Panc1 (cell line): ENCODE data around the gene ASPHD1. TPM values are rescaled to one million over a fixed set of nuclear protein-coding genes. Genes with fewer than 3 reads are reported as not detected.

Experiments
- ATAC-seq: fragments of 200-7000 bp; cut with Tn5 transposase; 2 replicates; pipeline ENCODE4 v1.9.1; 2020; ENCODE audit warnings: mild to moderate bottlenecking, moderate library complexity
- BruUV-seq: library from RNA; stranded (reverse); fragments of 400-500 nt; replicated peaks from 2 replicates; lab custom pipeline; 2021; lab: Mats Ljungman, UMichigan
- CTCF ChIA-PET: fragments of 300-600 bp; sonication (Branson Sonifier 250); formaldehyde crosslinking; loops from one replicate; lab custom pipeline; 2022; ENCODE audit warnings: antibody characterized with exemption; lab: Charles Lee
- POLR2A ChIA-PET: fragments of 300-600 bp; sonication (Branson Sonifier 250); formaldehyde crosslinking; loops from one replicate; lab custom pipeline; 2022; ENCODE audit warnings: antibody characterized with exemption; lab: Charles Lee
- DNase-seq: peaks from one replicate; pipeline ENCODE4 v3.0.0-alpha.2; 2010; ENCODE audit warnings: low read depth, low spot score
- H3K27ac ChIP-seq: 2 replicates; pipeline ENCODE4 v1.5.1; 2011; ENCODE audit warnings: mild to moderate bottlenecking, low read length, inconsistent platforms
- H3K27me3 ChIP-seq: fragments of 200-500 bp; sonication (Bioruptor generic); 2 replicates; pipeline ENCODE4 v1.6.0; 2014; ENCODE audit warnings: low read length, inconsistent platforms; ENCODE audit not compliant: control insufficient read depth, insufficient read depth
- H3K36me3 ChIP-seq: fragments of 200-500 bp; sonication (Bioruptor generic); 2 replicates; pipeline ENCODE4 v1.5.1; 2014; ENCODE audit warnings: inconsistent platforms, mild to moderate bottlenecking, low read length, moderate library complexity; ENCODE audit not compliant: control insufficient read depth, insufficient read depth
- H3K4me1 ChIP-seq: 2 replicates; pipeline ENCODE4 v1.5.1; 2011; ENCODE audit warnings: inconsistent platforms, mild to moderate bottlenecking, low read length, moderate library complexity; ENCODE audit not compliant: control insufficient read depth, insufficient read depth
- H3K4me3 ChIP-seq, 2 experiments: 2 replicates each; pipeline ENCODE4 v1.5.1; 2011 to 2012; ENCODE audit warnings: low read depth in 2 of 2, low read length in 2 of 2, mild to moderate bottlenecking in 2 of 2, inconsistent platforms in 1 of 2, moderate library complexity in 1 of 2
- H3K9me3 ChIP-seq: fragments of 200-500 bp; sonication (Bioruptor generic); 2 replicates; pipeline ENCODE4 v1.5.1; 2014; ENCODE audit warnings: low read depth, mild to moderate bottlenecking, inconsistent platforms, low read length, moderate library complexity; ENCODE audit not compliant: control insufficient read depth, insufficient read depth
- POLR2AphosphoS5 ChIP-seq: IDR thresholded peaks from 2 replicates; pipeline ENCODE4 v1.6.1; 2012; ENCODE audit warnings: mild to moderate bottlenecking, low read depth, low read length, moderate library complexity
- TCF7L2 ChIP-seq: IDR thresholded peaks from 2 replicates; pipeline ENCODE4 v1.6.1; 2011; ENCODE audit warnings: mild to moderate bottlenecking, low read depth, low read length, inconsistent platforms
- in situ Hi-C: cut with HindIII; loops from 2 replicates; pipeline ENCODE4 v1.10.0; 2016; ENCODE audit warnings: low sequenced_read_pairs, low pct_unique_long_range_greater_than_20kb
- intact Hi-C: fragments of 100-400 bp; cut with micrococcal nuclease; formaldehyde crosslinking; loops from one replicate; pipeline ENCODE4 v1.10.0; 2022; ENCODE audit not compliant: unreplicated experiment
- total RNA-seq: library from RNA; stranded (reverse); gene quantifications from one replicate; pipeline ENCODE4 v1.2.1, GENCODE V29; 2021; ENCODE audit not compliant: unreplicated experiment
- TF ChIP-seq, protein P1 (sequence below), 2 experiments: IDR thresholded peaks; 2 replicates each; pipeline ENCODE4 v1.6.1; 2011 to 2012; ENCODE audit warnings: low read depth in 2 of 2, control low read depth in 1 of 2, low read length in 1 of 2, mild to moderate bottlenecking in 1 of 2, moderate library complexity in 1 of 2; ENCODE audit not compliant: insufficient read depth in 1 of 2
- TF ChIP-seq, protein P2 (sequence below): fragments of 450-650 bp; IDR thresholded peaks from 2 replicates; pipeline ENCODE4 v1.5.1; 2017; ENCODE audit warnings: mild to moderate bottlenecking

ASPHD1 gene
- total RNA-seq, 1 experiment from 2014 or later: 87.0 TPM

DNA sequence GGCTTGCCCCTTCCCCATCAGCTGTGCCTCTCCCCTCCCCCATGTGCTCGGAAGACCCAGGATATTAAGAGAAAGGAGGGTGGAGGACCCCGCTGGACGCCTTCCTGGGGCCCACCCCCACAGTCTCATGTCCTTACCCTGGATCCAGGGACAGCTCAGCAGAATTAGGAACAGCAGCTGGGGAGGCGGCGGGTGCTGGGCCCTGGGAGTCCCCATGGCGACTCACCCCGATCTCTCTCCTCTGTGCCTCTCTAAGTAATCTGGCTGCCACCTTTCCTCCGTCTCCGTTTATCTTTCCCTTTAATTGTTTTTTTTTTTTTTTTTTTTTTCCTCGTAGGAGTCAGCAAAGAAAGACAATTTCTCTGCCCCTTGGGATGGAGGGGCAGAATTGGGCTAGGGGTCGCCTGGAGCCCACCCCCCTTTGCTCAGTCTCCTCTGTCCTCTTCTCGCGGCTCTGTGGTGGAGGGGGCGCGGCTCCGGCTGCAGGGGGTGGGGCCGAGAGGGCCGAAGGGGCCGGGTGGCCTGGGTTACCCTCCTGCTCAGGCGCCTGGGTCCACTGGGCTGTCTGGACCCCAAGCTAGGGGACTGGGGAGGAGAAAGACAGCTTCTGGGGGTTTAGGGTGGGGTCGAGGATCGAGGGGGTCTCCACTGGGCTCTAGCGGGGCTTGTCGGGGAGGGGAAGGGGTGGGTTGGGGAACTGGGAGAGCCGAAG, 1.3 kb upstream of the ASPHD1 start:
- ATAC-seq (peak; percentile 65), DNase-seq (no peak)
- peak overlapping the region; percentile 48 to 71 for H3K4me3 ChIP-seq
- POLR2A ChIA-PET: interaction anchor here (0.6 to 1.0 kb wide), 7 partner anchors 27 to 333 kb away, joined by 3 to 10 read pairs (median 5); no protein-coding TSS in a partner anchor
- CTCF ChIA-PET: interaction anchor here (0.6 to 1.7 kb wide), 4 partner anchors 10 to 97 kb away, joined by 4 to 11 read pairs (median 10); partner anchors contain the start of gene MVP
- peaks cover 5% of the 10 kb centered on the region; the same call in 1 of the 2 replicates for H3K4me1 ChIP-seq
- in situ Hi-C loops: no loop called here
- no peaks in the 10 kb centered on the region for H3K9me3 ChIP-seq
- no peaks in the 10 kb centered on the region for H3K36me3 ChIP-seq
- H3K27me3 ChIP-seq: no peaks in the 10 kb centered on the region
- H3K27ac ChIP-seq: peak overlapping the region; percentile 71
- intact Hi-C loops: no loop called here
- BruUV-seq: TSS peak; percentile 78
- no peak for TF ChIP-seq TCF7L2
- TF ChIP-seq POLR2AphosphoS5: 0 out of 2 replicates have a peak, but pooled peaks have one; percentile 30

DNA sequence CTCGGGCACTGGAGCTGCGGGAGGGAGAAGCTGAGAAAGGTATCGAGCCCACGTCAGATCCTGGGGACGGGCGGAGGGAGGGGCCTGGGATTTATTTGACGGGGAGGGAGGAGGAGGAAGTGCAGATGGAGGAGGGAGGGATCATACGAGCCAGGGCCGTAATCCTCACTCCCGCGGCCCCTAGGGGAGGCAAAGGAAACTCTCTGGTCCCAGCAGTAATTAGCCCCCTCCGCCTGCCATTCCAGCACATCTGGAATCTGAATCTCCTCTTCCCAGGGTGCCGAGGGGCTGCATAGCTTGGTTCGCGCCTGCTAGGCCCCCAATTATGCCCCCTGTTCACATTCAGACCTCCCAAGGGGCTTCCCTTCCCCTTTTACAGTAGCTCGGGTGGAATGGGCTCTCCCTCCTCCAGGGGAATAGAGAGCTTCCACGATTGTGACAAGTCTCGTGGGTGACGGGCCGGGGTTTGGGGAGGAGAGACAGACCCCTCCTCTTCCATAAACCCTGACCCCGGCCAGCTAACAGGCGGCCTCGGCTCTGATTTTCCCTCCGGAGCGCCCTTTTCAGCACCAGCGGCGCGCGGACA, 679 bp upstream of the ASPHD1 start, which contains the start of gene SEZ6L2:
Gene SEZ6L2 (minus strand): TSS at position 35 of the 586 bp plus-strand sequence. CDS start 531 bp downstream, outside the sequence.
- ChIA-PET CTCF (interaction anchor here (0.6 to 1.7 kb wide), 5 partner anchors 11 to 132 kb away, joined by 4 to 11 read pairs (median 10); partner anchors contain the start of gene MVP), POLR2A (interaction anchor here (0.6 to 1.0 kb wide), 7 partner anchors 11 to 332 kb away, joined by 3 to 10 read pairs (median 4); no protein-coding TSS in a partner anchor)
- Histone ChIP-seq H3K4me1 (peaks cover 5% of the 10 kb centered on the region; the same call in 1 of the 2 replicates), H3K27ac (peak within 1 kb of the TSS; percentile 71), H3K27me3 (no peaks in the 10 kb centered on the region), H3K9me3 (no peaks in the 10 kb centered on the region), H3K4me3 (peak within 1 kb of the TSS; percentile 48 to 71), H3K36me3 (no peaks in the 10 kb centered on the region)
- DNase-seq (peak; percentile 76), ATAC-seq (peak; percentile 86)
- in situ Hi-C loops: no loop called here
- no TSS peak for BruUV-seq
- intact Hi-C loops: no loop called here
- TF ChIP-seq, protein P1, sequence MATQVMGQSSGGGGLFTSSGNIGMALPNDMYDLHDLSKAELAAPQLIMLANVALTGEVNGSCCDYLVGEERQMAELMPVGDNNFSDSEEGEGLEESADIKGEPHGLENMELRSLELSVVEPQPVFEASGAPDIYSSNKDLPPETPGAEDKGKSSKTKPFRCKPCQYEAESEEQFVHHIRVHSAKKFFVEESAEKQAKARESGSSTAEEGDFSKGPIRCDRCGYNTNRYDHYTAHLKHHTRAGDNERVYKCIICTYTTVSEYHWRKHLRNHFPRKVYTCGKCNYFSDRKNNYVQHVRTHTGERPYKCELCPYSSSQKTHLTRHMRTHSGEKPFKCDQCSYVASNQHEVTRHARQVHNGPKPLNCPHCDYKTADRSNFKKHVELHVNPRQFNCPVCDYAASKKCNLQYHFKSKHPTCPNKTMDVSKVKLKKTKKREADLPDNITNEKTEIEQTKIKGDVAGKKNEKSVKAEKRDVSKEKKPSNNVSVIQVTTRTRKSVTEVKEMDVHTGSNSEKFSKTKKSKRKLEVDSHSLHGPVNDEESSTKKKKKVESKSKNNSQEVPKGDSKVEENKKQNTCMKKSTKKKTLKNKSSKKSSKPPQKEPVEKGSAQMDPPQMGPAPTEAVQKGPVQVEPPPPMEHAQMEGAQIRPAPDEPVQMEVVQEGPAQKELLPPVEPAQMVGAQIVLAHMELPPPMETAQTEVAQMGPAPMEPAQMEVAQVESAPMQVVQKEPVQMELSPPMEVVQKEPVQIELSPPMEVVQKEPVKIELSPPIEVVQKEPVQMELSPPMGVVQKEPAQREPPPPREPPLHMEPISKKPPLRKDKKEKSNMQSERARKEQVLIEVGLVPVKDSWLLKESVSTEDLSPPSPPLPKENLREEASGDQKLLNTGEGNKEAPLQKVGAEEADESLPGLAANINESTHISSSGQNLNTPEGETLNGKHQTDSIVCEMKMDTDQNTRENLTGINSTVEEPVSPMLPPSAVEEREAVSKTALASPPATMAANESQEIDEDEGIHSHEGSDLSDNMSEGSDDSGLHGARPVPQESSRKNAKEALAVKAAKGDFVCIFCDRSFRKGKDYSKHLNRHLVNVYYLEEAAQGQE (IDR thresholded peaks at IDR 0.05; ENCODE audit: insufficient read depth in 1 of 2, low read depth in 2 of 2, low read length in 1 of 2): peak; percentile 80 to 99
- TF ChIP-seq, protein P2, sequence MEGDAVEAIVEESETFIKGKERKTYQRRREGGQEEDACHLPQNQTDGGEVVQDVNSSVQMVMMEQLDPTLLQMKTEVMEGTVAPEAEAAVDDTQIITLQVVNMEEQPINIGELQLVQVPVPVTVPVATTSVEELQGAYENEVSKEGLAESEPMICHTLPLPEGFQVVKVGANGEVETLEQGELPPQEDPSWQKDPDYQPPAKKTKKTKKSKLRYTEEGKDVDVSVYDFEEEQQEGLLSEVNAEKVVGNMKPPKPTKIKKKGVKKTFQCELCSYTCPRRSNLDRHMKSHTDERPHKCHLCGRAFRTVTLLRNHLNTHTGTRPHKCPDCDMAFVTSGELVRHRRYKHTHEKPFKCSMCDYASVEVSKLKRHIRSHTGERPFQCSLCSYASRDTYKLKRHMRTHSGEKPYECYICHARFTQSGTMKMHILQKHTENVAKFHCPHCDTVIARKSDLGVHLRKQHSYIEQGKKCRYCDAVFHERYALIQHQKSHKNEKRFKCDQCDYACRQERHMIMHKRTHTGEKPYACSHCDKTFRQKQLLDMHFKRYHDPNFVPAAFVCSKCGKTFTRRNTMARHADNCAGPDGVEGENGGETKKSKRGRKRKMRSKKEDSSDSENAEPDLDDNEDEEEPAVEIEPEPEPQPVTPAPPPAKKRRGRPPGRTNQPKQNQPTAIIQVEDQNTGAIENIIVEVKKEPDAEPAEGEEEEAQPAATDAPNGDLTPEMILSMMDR: no peak
